Measurements from ENCODE around the gene BPIFA1. TPM values are rescaled to one million over a fixed set of nuclear protein-coding genes. Genes with fewer than 3 reads are reported as not detected.

The BPIFA1 gene
- total and polyA plus RNA-seq, 4 donors = not detected

Other genes starting within 250 kb of the BPIFA1 start
- not detected for gene SUN5, start 231.6 kb upstream of the BPIFA1 start, total RNA-seq
- gene SUN5, start 231.6 kb upstream of the BPIFA1 start, polyA plus RNA-seq (ENCODE audit: insufficient read length in 2 of 2) = not detected
- gene BPIFB2, start 228.3 kb upstream of the BPIFA1 start, total RNA-seq = under 1 TPM in 1 of 2 donors, not detected in 1; 0.11 TPM
- gene BPIFB2, start 228.3 kb upstream of the BPIFA1 start, polyA plus RNA-seq (ENCODE audit: insufficient read length in 2 of 2) = not detected
- gene BPIFB6, start 204.3 kb upstream of the BPIFA1 start, total RNA-seq = not detected
- gene BPIFB6, start 204.3 kb upstream of the BPIFA1 start, polyA plus RNA-seq (ENCODE audit: insufficient read length in 2 of 2) = not detected
- under 1 TPM in 1 of 2 donors, not detected in 1; 0.17 TPM for gene BPIFB3, start 182.1 kb upstream of the BPIFA1 start, total RNA-seq
- gene BPIFB3, start 182.1 kb upstream of the BPIFA1 start, polyA plus RNA-seq (ENCODE audit: insufficient read length in 2 of 2) = not detected
- gene BPIFB4, start 156.4 kb upstream of the BPIFA1 start, total RNA-seq = under 1 TPM in 1 of 2 donors, not detected in 1; 0.44 TPM
- gene BPIFB4, start 156.4 kb upstream of the BPIFA1 start, polyA plus RNA-seq (ENCODE audit: insufficient read length in 2 of 2) = under 1 TPM; 0.24 to 0.32 TPM
- gene BPIFA2, start 67.8 kb upstream of the BPIFA1 start, total RNA-seq = under 1 TPM in 1 of 2 donors, not detected in 1; 0.11 TPM
- gene BPIFA2, start 67.8 kb upstream of the BPIFA1 start, polyA plus RNA-seq (ENCODE audit: insufficient read length in 2 of 2) = under 1 TPM in 1 of 2 donors, not detected in 1; 0.15 TPM
- not detected for gene BPIFA3, start 18.6 kb upstream of the BPIFA1 start, total RNA-seq
- gene BPIFA3, start 18.6 kb upstream of the BPIFA1 start, polyA plus RNA-seq (ENCODE audit: insufficient read length in 2 of 2) = not detected
- under 1 TPM in 1 of 2 donors, not detected in 1; 0.28 TPM for gene BPIFB1, start 47.2 kb downstream of the BPIFA1 start, total RNA-seq
- gene BPIFB1, start 47.2 kb downstream of the BPIFA1 start, polyA plus RNA-seq (ENCODE audit: insufficient read length in 2 of 2) = under 1 TPM; 0.13 to 0.36 TPM
- gene CDK5RAP1, start 165.5 kb downstream of the BPIFA1 start, total RNA-seq = 10 to 100 TPM; 24.1 to 45.3 TPM
- 10 to 100 TPM; 33.3 to 45.3 TPM for gene CDK5RAP1, start 165.5 kb downstream of the BPIFA1 start, polyA plus RNA-seq (ENCODE audit: insufficient read length in 2 of 2)
- gene SNTA1, start 207.8 kb downstream of the BPIFA1 start, total RNA-seq = 10 to 100 TPM; 20.8 to 87.9 TPM
- gene SNTA1, start 207.8 kb downstream of the BPIFA1 start, polyA plus RNA-seq (ENCODE audit: insufficient read length in 2 of 2) = 10 to 100 TPM; 22.0 to 35.3 TPM

All from spinal cord (tissue), 4 donors.